GM19463 (cell line): ENCODE results near the gene DST.
"Not testable (repeated sequence)": the region's sequence is repeated elsewhere in the genome, so short reads cannot be mapped to it uniquely, and the experiment has no call there.

ENCODE experiments used
- ATAC-seq: cut with Tn5 transposase; IDR thresholded peaks from one replicate; pipeline ENCODE4 v1.9.1; 2021; ENCODE audit warnings: mild to moderate bottlenecking, moderate library complexity; ENCODE audit not compliant: unreplicated experiment

Gene DST

GRCh38 chr6:56664029-56664428 lies 21.3 kb upstream of the DST start:
- ATAC-seq = no peak

GRCh38 chr6:56663344-56663743 lies 20.7 kb upstream of the DST start:
- no peak for ATAC-seq

GRCh38 chr6:56661338-56661737 lies 18.6 kb upstream of the DST start:
- ATAC-seq = not testable (repeated sequence)

DNA sequence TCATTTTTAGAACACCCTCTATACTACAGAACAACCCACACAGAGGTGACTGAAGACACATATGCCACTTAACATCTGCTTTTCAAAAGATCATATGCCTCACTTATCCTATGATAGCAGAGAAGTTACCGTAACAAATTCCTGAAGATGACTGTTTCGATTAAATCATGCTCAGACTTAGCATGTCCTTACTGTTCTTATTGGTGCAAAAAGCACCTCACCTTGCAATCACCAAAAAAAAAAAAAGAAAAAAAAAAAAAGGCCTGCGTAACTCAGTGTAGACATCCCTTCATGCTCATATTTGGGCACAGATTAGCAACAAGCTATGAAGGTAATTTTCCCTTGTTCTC lies 17.7 kb upstream of the DST start:
- peak; percentile 32 for ATAC-seq

DNA sequence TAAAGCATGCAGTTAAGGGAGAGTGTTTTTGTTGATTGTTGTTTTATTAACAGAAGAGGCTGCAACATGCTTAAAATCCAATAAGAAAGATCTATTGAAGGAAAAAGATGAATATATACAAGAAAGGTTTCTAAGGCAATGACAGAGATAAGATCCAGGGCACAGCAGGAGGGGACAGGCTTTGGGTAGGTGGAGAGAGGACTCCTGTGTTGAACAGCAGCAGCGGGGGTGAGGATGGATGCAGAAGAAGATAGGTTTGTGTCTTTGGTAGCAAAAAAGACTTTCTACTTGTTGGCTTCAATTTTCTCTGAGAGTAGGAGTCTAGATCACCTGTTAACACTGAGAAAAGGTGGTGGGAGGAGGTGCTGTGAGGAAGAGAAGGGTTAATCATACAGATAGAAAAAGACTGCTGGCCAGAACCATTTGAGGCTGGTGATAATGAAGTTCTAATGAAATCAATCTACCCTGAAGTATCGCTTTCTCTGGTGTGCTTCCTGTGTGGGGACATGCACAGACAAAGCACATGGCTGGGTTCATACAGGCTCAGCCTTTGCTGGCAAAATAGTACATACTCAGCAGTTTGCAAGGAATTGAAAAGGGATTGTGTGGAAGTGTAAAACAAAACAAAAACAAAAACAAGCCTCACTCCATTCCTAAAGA lies 17.2 kb upstream of the DST start:
- peak; percentile 92 for ATAC-seq

DNA sequence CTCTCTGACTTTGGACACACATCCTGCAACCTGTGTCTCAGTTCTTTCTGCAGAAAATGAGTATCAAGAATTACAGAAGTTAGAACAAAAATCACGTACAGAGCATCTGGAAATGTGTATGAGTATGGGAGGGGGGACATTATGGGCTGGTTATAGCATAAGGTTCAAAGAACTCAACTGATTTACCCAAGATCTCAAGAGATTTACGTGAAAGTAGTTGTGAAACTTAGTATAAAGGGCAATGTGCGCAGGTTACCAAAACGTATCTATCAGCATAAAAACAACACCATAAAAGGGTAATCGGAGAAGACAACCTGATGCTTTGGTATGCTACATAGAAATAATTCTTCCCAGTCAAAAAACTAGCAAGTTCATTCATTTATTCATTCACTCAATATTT lies 15.6 kb upstream of the DST start:
- ATAC-seq = no peak

DNA sequence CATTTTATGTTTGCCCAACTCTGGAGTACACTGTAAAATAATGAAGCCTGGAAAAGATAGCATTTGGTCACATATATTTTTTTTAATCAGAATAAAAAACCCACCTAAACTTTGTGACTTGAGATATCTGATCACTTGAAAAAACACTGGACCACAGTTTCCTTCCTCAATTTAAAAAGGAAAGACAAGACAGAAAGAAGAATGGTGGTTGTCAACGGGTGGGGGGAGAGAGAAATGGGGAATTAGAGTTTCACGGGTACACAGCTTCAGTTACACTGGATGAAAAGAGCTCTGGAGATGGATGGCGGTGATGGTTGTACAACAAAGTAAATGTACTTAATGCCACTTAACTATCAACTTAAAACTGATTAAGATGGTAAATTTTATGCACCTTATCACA lies 14.7 kb upstream of the DST start:
- no peak for ATAC-seq

DNA sequence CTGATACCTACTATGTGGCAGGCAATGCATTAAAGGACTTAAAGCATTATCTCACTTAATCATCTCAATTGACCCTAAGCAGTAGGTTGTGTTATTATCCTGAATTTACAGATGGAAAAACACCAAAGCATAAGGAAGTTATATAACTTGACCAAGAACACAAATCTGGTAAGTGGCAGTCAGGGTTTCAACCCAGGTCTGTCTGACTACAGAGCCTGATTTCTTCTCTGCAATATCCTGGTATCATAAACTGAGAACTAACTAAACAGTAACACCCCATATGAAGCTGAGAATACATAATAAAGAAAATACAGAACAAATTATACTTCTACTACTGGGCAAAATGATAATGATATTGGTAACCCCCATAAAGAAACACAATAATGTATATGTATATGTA lies 13.8 kb upstream of the DST start:
- ATAC-seq = no peak

DNA sequence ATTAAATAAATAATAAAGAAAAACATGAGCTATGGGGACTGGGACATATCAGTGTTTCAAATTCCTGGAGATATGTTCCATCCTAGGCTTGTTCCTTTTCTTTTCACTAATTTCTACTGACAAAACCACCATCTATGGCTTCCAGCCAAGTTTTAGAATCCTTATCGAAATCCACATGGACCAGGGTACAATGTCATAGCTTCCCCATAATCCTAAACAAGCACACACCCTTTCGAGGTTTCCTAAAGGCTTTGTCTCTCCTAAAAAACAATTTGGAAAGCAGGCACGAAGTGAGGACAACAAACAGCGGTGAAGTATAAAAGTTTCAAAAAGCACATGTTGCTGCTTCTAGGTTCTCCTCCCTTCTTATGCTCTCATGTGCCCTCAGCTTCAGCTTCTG lies 13.3 kb upstream of the DST start:
- ATAC-seq = no peak

GRCh38 chr6:56655249-56655648 lies 12.6 kb upstream of the DST start:
- no peak for ATAC-seq

DNA sequence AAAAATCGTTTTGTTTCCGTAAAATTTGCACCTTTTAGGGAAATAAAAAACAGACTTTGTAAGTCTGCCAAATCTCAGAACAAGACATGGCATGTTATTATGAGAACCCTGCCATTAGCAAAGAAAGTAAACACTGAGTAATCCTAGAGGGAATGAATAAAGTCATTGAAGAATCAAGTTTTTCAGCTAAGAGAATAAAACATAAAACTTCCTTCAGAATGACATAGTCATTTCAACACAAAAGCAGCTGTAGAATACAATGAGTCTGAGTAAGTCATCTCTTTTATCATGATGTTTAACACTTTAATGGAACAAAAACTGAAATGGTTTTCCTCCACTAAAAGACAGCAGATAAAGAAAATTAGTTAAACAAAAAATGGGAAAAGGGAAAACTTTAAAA lies 10.3 kb upstream of the DST start:
- no peak for ATAC-seq

- ATAC-seq = no peak
These were observed 9.5 kb upstream of the DST start for GRCh38 chr6:56652231-56652630.

GRCh38 chr6:56650191-56650590 lies 7.5 kb upstream of the DST start:
- no peak for ATAC-seq

- ATAC-seq = no peak
These were observed 7.1 kb upstream of the DST start for GRCh38 chr6:56649782-56650181.

DNA sequence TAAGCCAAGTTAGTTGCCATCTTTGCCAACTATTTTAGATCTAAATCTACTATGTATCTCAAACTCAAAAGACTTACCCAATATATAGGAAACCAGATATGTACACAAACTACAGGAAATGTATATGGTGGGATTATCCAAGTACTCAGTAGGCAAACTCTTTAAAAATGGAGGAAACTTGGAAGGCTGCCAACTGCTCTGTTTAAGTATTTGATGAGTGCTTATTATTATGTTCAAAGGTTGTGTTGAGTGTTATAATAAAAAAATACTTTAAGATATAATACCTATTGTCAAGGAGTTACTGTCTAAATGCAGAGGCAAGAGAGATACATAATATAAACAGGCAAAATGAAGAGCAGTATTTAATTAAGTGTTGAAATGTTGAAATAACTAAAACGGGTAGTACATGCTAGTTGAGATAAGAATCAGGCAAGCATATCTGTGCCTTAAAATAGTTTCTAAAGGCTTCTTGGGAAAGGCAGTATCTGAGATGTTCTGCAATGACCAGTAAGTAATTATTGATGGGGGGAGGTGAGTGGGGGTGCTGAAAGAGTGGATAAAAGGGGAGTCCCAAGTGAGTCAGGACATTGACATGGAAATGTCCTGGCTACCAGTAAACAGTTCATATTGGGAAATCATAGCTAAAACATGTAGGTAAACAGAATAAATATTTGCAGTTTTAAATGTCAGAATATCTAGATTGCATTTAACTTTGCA lies 6.5 kb upstream of the DST start:
- no peak for ATAC-seq

- no peak for ATAC-seq
These were observed 4.6 kb upstream of the DST start for GRCh38 chr6:56647172-56647762.

- no peak for ATAC-seq
These were observed 1.7 kb upstream of the DST start for GRCh38 chr6:56644366-56644765.

GRCh38 chr6:56643379-56644089 lies 845 bp upstream of the DST start:
- no peak for ATAC-seq

DNA sequence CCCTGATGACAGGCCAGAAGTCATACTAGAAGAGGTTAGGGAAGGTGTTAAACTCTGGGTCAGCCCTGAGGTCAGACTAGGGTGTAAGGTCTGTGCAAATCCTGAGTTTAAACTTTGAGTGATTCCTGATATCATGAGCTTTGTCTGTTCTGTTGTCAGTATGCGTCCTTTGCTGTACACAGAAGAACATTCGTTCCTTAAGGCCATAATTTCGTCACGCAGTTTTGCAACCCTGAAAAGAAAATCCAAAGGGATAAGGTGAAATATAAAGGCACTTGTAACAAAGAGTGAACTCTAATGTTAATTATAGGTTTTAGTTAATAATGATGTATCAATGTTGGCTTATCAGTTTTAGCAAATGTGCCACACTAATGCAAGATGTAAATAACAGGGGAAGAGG lies 2.3 kb downstream of the DST start:
- ATAC-seq = no peak

GRCh38 chr6:56638760-56639159 lies 3.9 kb downstream of the DST start:
- ATAC-seq = no peak

GRCh38 chr6:56637640-56638039 lies 5.0 kb downstream of the DST start:
- no peak for ATAC-seq

- ATAC-seq = no peak
These were observed 14.6 kb downstream of the DST start for GRCh38 chr6:56628105-56628504.
